Frontal cortex (tissue), 4 donors: ENCODE data around the gene HOXD13. TPM values are rescaled to one million over a fixed set of nuclear protein-coding genes. Genes with fewer than 3 reads are reported as not detected.

Source experiments
- DNase-seq, 2 donors: peaks; one replicate each; pipeline ENCODE4 v3.0.0; 2012; ENCODE audit warnings: low spot score in 2 of 2
- FAIRE-seq: peaks from 2 replicates; lab custom pipeline; 2012; peaks lifted over from hg19 to GRCh38; lab: Jason Lieb, UNC
- total RNA-seq: library from RNA; depleted of rRNA; stranded (reverse); fragments of >200 nt; gene quantifications from one replicate; pipeline ENCODE4 v1.2.3, GENCODE V29; 2014
- donor health status: control.
- donor health status: control.
- donor health status: control.

Gene HOXD13
- total RNA-seq, 1 donor from 2014 or later = not detected

- DNase-seq (peak in 1 of 2 donors; percentile 52), FAIRE-seq (no peak)
Measured at GRCh38 chr2:176080540-176081375, 11.8 kb upstream of the HOXD13 start.

GRCh38 chr2:176081376-176081836 lies 11.1 kb upstream of the HOXD13 start:
- no peak for FAIRE-seq

DNA sequence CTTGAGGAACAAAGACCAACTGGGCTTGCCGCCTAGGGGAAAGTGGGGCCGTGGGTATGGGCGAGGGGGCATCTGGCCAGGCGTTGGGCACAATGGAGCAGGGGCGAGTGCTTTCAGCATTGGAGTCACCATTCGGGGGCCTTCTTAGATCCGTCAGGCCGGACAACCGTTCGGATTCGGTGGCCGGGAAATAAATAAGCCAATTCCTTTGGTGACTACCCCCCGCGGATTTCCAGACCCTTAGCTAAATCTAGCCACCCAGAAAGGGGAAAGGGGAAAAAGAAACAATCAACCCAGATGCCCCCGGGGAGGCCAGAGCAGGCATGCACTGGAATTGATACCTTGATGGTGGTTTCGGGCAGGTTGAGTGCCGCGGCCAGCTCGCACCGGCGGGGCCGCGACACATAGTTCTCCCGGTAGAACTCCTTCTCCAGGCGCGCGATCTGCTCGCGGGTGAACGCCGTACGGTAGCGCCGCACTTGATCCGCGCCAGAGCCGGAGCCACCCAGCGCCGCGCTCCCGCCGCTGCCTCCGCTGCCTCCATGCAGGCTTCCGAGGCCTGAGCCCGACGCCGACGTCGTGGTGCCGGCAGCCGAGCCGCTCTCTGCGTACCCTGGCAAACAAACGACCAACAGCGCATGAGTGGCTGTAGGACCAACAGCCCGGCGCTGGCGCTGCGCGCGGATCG lies 10.5 kb upstream of the HOXD13 start:
- peak in 1 of 2 donors; percentile 51 for DNase-seq
- no peak for FAIRE-seq

More at GRCh38 chr2:176081376-176081836, 11.1 kb upstream of the HOXD13 start:
- peak in 1 of 2 donors; percentile 41 for DNase-seq

DNA sequence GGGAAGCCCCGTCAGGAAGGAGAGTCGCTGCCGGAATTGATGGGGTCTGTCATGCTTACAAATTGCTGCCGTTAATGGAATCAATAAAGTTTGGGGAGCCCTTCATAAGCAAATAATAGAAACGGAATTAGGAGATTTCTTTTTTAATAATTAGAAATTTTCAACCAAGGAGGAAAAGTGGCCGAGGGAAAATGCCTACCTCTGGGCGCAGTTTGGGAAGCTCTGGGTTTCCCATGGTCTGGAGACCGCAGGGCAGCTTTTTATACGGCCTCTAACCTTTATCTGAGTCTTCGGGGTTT lies 10.0 kb upstream of the HOXD13 start:
- no peak for DNase-seq
- FAIRE-seq = no peak

DNA sequence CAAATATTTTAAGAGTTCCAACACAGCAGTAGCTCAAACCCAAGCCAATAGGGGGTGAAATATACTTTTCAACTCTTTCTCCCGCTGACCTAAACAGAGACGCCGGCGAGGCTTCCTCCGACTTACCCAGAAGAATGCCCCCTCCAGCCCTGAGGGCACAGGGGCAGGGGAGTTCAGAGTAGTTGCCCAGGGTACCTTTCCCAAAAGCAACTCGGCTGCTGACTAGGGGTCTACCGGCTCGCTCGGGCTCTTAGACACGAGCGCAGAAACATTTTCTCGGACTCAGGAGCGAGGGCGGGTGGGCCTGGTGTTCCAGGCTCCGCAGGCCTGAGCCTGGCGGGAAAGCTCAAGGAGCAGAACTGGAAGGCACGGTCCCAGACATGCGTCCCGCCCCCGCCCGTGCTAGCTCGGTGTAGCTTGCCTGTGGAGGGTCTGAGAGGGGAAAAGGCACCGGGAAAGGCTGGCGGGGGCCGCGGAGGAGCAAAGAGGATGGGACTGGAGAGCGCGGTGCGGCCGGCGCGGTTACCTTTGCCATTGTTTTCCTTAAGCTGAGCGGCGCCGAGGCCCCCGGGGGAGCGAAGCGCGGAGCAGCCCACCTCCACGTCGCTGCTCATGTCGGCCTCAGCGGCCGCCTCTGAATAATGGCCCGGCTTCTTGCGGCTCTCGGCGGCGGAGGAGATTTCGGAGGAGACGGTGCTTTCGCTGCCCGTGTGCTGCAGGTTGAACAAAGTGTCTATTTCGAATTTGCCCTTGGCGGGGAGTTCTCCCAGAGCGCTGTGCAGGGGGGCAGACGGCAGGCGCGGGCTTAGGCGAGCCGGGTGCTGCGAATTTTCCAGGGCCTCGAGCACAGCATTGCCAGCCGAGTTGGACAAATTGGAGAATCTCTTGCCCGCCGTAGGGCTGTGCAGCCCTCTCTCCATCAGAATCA lies 9.4 kb upstream of the HOXD13 start:
- DNase-seq (peak in 1 of 2 donors; percentile 27), FAIRE-seq (no peak)

- DNase-seq (peak in 1 of 2 donors; percentile 31), FAIRE-seq (no peak)
Measured at GRCh38 chr2:176083796-176084261, 8.7 kb upstream of the HOXD13 start, which contains the start of gene EVX2. EVX2 (minus strand) TSS chr2:176083962; CDS start chr2:176083776, 186 bp downstream.

GRCh38 chr2:176084611-176085119 lies 7.9 kb upstream of the HOXD13 start:
- DNase-seq = no peak
- no peak for FAIRE-seq

GRCh38 chr2:176085120-176085788 lies 7.3 kb upstream of the HOXD13 start:
- no peak for DNase-seq
- FAIRE-seq = no peak

DNA sequence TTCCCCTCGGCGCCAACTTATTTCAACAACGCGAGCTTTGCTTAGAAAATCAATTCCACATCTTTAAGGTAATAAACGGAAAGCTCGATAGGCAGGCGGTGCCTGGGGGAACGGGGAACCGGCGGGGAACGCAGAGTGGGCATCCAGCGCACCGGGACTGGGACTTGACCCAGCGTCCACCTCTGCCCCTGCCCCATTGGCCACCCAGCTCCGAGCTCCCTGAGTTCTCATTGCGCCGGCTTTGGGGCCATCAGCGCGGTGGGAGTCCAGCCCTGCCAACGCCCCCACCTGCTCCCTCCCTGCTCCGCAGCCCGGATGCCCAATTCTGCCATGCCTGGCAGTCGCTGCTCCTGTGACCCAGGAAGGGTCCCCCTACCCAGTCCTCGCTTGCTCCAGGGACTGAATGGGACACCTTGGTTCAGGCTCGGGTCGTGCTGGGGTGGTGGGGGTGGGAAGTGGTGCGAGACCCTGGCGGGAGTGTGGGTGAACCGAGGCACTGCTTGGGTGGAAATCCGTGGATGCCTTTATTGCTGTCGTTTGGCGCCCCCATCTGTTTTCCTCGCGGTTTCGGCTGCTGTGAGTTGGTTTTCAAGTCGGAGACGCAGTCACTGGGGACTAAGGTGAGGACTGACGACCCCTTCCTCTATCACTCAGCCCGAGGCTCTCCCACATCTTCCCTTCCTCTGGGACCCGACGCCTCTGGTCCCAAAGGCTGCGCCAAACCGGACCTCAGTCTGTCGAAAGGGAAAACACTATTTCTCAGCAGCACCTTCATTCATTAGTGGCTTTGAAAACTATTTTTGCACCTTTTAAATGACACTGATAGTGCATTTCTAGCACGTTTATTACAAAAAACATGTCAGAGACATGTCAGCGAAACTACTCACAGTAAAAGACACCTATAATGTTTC lies 6.4 kb upstream of the HOXD13 start:
- DNase-seq = peak in 1 of 2 donors; percentile 72
- FAIRE-seq = no peak

- no peak for DNase-seq
- no peak for FAIRE-seq
Measured at GRCh38 chr2:176087330-176088047, 5.0 kb upstream of the HOXD13 start.

GRCh38 chr2:176088048-176088936 lies 4.2 kb upstream of the HOXD13 start:
- DNase-seq = peak in 1 of 2 donors; percentile 62
- FAIRE-seq = no peak

DNA sequence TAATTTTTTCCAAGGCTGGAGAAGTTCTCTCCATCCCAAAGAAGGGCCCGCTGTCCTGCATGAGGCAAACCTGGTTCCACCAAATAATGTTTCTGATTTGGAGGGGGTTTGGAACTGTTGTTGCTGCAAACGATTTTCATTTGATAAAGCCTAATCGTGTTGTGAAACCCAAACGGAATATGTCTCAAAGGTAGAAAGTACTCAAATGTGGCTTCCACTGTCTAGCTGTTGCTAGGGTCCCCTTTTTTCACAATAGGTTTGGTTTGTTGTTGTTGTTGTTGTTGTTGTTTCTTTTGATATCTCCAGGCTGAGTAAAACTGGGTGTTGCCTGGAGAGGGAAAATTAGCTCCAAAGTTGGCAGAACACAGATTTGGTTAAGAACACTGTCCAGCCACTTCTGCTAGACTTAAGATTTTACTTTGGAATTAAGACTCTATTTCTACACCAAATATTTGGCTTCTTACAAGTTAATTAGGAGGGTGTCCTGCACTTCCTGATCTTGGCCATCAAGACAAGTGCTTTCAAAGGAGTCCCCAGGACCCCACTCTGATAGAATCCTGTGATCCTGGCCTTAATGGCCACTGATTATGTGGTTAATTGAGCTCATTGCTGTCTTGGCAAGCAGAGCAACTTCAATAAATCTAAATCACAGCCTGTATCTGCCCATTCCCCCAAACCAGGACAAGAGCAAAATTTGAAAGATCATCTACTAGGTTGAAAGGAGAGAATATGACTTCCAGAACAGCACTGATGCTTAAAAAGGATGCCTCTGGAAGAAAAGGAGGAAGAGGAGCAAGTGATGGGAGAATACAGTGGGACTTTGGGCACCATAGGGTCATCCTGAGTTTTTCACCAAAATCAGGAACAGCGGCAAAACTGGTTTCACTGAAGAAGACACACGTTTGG lies 3.3 kb upstream of the HOXD13 start:
- DNase-seq (no peak), FAIRE-seq (no peak)

- DNase-seq (no peak), FAIRE-seq (no peak)
Measured at GRCh38 chr2:176089843-176090395, 2.6 kb upstream of the HOXD13 start.

DNA sequence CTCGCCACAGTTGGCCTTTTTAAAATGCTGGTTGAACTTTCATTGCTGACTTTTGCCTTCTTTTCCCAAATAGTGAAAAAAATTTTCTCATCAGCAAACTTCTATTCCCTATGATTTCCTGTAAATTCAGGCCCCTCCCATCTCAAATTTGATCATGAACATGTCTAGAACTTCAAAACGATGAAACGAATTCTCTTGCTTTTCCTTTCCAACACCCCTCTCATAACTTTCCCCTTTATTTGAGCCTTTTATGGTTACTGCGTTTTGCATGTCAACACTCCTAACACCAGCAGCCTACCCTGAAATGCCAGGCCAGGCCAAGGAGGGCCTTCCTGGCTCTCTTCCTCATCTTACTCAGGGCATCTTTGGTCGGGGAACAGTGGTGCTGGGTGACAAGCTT lies 1.7 kb upstream of the HOXD13 start:
- FAIRE-seq = no peak
- DNase-seq = no peak
